Stimulated activated CD4-positive, alpha-beta T cell treated with anti-CD3 and anti-CD28 coated beads, Interleukin-4, amount 100 ng/mL, for 4 hours (primary cell): Measurements from ENCODE around the gene ZAR1L.
"Not testable (repeated sequence)": the region's sequence is repeated elsewhere in the genome, so short reads cannot be mapped to it uniquely, and the experiment has no call there.

Experiments used
- DNase-seq, 2 experiments: peaks; one replicate each; pipeline ENCODE4 v3.0.0-alpha.2; 2020

ZAR1L gene

GRCh38 chr13:32315238-32316027 lies at the start of gene ZAR1L, which contains the start of gene BRCA2:
ZAR1L (minus strand) TSS chr13:32315363; CDS start chr13:32311925, 3,438 bp downstream.
BRCA2 (plus strand) TSS chr13:32315508; CDS start chr13:32316461, 953 bp downstream.
- DNase-seq: peak; percentile 83 to 84

- no peak for DNase-seq
Observed at GRCh38 chr13:32362574-32362973, 47.4 kb upstream of the ZAR1L start.

- DNase-seq: not testable (repeated sequence)
Observed at GRCh38 chr13:32355935-32356334, 40.8 kb upstream of the ZAR1L start.

- DNase-seq: no peak
Observed at GRCh38 chr13:32354040-32354439, 38.9 kb upstream of the ZAR1L start.

GRCh38 chr13:32350839-32351441 lies 35.8 kb upstream of the ZAR1L start:
- not testable (repeated sequence) for DNase-seq

GRCh38 chr13:32347651-32348050 lies 32.5 kb upstream of the ZAR1L start:
- no peak for DNase-seq

GRCh38 chr13:32340914-32341313 lies 25.8 kb upstream of the ZAR1L start:
- DNase-seq: no peak

- no peak for DNase-seq
Observed at GRCh38 chr13:32334671-32335070, 19.5 kb upstream of the ZAR1L start.

- no peak for DNase-seq
Observed at GRCh38 chr13:32330441-32330840, 15.3 kb upstream of the ZAR1L start.

- DNase-seq: no peak
Observed at GRCh38 chr13:32323912-32324311, 8.7 kb upstream of the ZAR1L start.

GRCh38 chr13:32320528-32320927 lies 5.4 kb upstream of the ZAR1L start:
- no peak for DNase-seq

- DNase-seq: no peak
Observed at GRCh38 chr13:32317716-32318465, 2.7 kb upstream of the ZAR1L start.

GRCh38 chr13:32316501-32316900 lies 1.3 kb upstream of the ZAR1L start:
- DNase-seq: no peak

GRCh38 chr13:32316028-32316339 lies 821 bp upstream of the ZAR1L start:
- no peak for DNase-seq

- peak in 1 of 2 experiments; percentile 58 for DNase-seq
Observed at GRCh38 chr13:32314271-32315237, 609 bp downstream of the ZAR1L start.

GRCh38 chr13:32311188-32311897 lies 3.8 kb downstream of the ZAR1L start:
- no peak for DNase-seq

GRCh38 chr13:32310134-32310706 lies 4.9 kb downstream of the ZAR1L start:
- DNase-seq: no peak

GRCh38 chr13:32309312-32310133 lies 5.6 kb downstream of the ZAR1L start:
- no peak for DNase-seq

GRCh38 chr13:32305646-32306045 lies 9.5 kb downstream of the ZAR1L start:
- no peak for DNase-seq

- DNase-seq: no peak
Observed at GRCh38 chr13:32302461-32302860, 12.7 kb downstream of the ZAR1L start.

- no peak for DNase-seq
Observed at GRCh38 chr13:32300920-32301319, 14.2 kb downstream of the ZAR1L start.
